ENCODE measurements around the gene PFAS.

PFAS gene

GRCh38 chr17:8311131-8311790 is 62.2 kb downstream of the PFAS start:
- no peak for DNase-seq (ENCODE audit: low read depth)

GRCh38 chr17:8312251-8312650 is 63.2 kb downstream of the PFAS start:
- DNase-seq (ENCODE audit: low read depth), result no peak

- DNase-seq (ENCODE audit: low read depth), result no peak
These were observed 63.9 kb downstream of the PFAS start for GRCh38 chr17:8312726-8313600.

- DNase-seq (ENCODE audit: low read depth), result no peak
These were observed 66.0 kb downstream of the PFAS start for GRCh38 chr17:8314797-8315763.

GRCh38 chr17:8315764-8316217 is 66.7 kb downstream of the PFAS start:
- no peak for DNase-seq (ENCODE audit: low read depth)

- DNase-seq (ENCODE audit: low read depth), result no peak
These were observed 69.2 kb downstream of the PFAS start for GRCh38 chr17:8318010-8318935.
